Gastroesophageal sphincter (tissue), 3 donors: ENCODE data around the gene LRFN2.

Experiments
- EP300 ChIP-seq: sonication (generic); formaldehyde crosslinking; IDR thresholded peaks from one replicate; pipeline ENCODE4 v1.6.1; 2017; ENCODE audit warnings: antibody characterized with exemption, mild to moderate bottlenecking
- POLR2AphosphoS5 ChIP-seq: sonication (generic); formaldehyde crosslinking; IDR thresholded peaks from one replicate; pipeline ENCODE4 v1.6.1; 2017; ENCODE audit warnings: antibody characterized with exemption
- TF ChIP-seq, protein P1 (sequence below), 4 experiments: fragments of 200-600 bp in 2 of 4; fragments of 450-650 bp in 2 of 4; sonication (generic) in 1 of 4; IDR thresholded peaks; one replicate each; pipeline ENCODE4 v1.5.1; 2017 to 2019; ENCODE audit warnings: antibody characterized with exemption in 4 of 4, mild to moderate bottlenecking in 2 of 4, moderate library complexity in 2 of 4

GRCh38 chr6:40344566-40345167, 242.5 kb downstream of the LRFN2 start:
- TF ChIP-seq, protein P1, sequence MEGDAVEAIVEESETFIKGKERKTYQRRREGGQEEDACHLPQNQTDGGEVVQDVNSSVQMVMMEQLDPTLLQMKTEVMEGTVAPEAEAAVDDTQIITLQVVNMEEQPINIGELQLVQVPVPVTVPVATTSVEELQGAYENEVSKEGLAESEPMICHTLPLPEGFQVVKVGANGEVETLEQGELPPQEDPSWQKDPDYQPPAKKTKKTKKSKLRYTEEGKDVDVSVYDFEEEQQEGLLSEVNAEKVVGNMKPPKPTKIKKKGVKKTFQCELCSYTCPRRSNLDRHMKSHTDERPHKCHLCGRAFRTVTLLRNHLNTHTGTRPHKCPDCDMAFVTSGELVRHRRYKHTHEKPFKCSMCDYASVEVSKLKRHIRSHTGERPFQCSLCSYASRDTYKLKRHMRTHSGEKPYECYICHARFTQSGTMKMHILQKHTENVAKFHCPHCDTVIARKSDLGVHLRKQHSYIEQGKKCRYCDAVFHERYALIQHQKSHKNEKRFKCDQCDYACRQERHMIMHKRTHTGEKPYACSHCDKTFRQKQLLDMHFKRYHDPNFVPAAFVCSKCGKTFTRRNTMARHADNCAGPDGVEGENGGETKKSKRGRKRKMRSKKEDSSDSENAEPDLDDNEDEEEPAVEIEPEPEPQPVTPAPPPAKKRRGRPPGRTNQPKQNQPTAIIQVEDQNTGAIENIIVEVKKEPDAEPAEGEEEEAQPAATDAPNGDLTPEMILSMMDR (IDR thresholded peaks at IDR 0.05) = no peak
- TF ChIP-seq POLR2AphosphoS5 (no peak), EP300 (no peak)
